SK-N-SH treated with all-trans-retinoic acid at 6 μM for 48 hours (cell line): ENCODE data around the gene SCAPER.

ENCODE experiments used
- ATAC-seq: fragments of 200-7000 bp; cut with Tn5 transposase; 3 replicates; pipeline ENCODE4 v1.9.1; 2020; ENCODE audit warnings: mild to moderate bottlenecking, moderate library complexity
- ARNTL ChIP-seq: fragments of 450-650 bp; formaldehyde crosslinking; IDR thresholded peaks from 2 replicates; pipeline ENCODE4 v1.5.0; 2020; ENCODE audit warnings: low read depth, mild to moderate bottlenecking, moderate library complexity, borderline replicate concordance
- BACH2 ChIP-seq: fragments of 250-450 bp; sonication (Bioruptor Pico); IDR thresholded peaks from 2 replicates; pipeline ENCODE4 v1.9.0; 2021; ENCODE audit warnings: mild to moderate bottlenecking, borderline replicate concordance
- CREB5 ChIP-seq: fragments of 250-450 bp; sonication (Bioruptor Pico); IDR thresholded peaks from 2 replicates; pipeline ENCODE4 v1.5.1; 2020; ENCODE audit warnings: low read depth, mild to moderate bottlenecking, moderate library complexity
- CSDC2 ChIP-seq: fragments of 250-450 bp; sonication (Bioruptor Pico); IDR thresholded peaks from 2 replicates; pipeline ENCODE4 v1.5.0; 2020; ENCODE audit warnings: mild to moderate bottlenecking, moderate library complexity
- CSRNP3 ChIP-seq: fragments of 250-450 bp; sonication (Bioruptor Pico); IDR thresholded peaks from 2 replicates; pipeline ENCODE4 v1.5.1; 2021; ENCODE audit warnings: mild to moderate bottlenecking, moderate library complexity
- ESRRG ChIP-seq: fragments of 250-450 bp; sonication (Bioruptor Pico); IDR thresholded peaks from 2 replicates; pipeline ENCODE4 v1.6.1; 2021; ENCODE audit warnings: mild to moderate bottlenecking
- GLIS3 ChIP-seq: fragments of 250-450 bp; sonication (Bioruptor Pico); IDR thresholded peaks from 2 replicates; pipeline ENCODE4 v1.5.0; 2020; ENCODE audit warnings: mild to moderate bottlenecking, moderate library complexity
- ISL1 ChIP-seq: fragments of 250-450 bp; sonication (Bioruptor Pico); IDR thresholded peaks from 2 replicates; pipeline ENCODE4 v2.1.2; 2022; ENCODE audit warnings: mild to moderate bottlenecking, moderate library complexity
- OSR1 ChIP-seq: fragments of 250-450 bp; sonication (Bioruptor Pico); IDR thresholded peaks from 2 replicates; pipeline ENCODE4 v1.8.0; 2022; ENCODE audit warnings: moderate library complexity, mild to moderate bottlenecking, inconsistent platforms
- PPARA ChIP-seq: fragments of 250-450 bp; sonication (Bioruptor Pico); IDR thresholded peaks from 2 replicates; pipeline ENCODE4 v1.5.0; 2020; ENCODE audit warnings: mild to moderate bottlenecking, borderline replicate concordance
- RARB ChIP-seq: fragments of 250-450 bp; sonication (Bioruptor Pico); IDR thresholded peaks from 2 replicates; pipeline ENCODE4 v1.8.0; 2021; ENCODE audit warnings: mild to moderate bottlenecking, moderate library complexity
- TSHZ2 ChIP-seq: fragments of 250-450 bp; sonication (Bioruptor Pico); IDR thresholded peaks from 2 replicates; pipeline ENCODE4 v1.5.0; 2020; ENCODE audit warnings: mild to moderate bottlenecking, moderate library complexity
- ZC3H10 ChIP-seq: fragments of 250-450 bp; sonication (Bioruptor Pico); IDR thresholded peaks from 2 replicates; pipeline ENCODE4 v1.5.1; 2021; ENCODE audit warnings: mild to moderate bottlenecking, moderate library complexity
- ZFP3 ChIP-seq: fragments of 250-450 bp; sonication (Bioruptor Pico); IDR thresholded peaks from 2 replicates; pipeline ENCODE4 v1.5.0; 2020; ENCODE audit warnings: mild to moderate bottlenecking, moderate library complexity
- ZFP30 ChIP-seq: fragments of 450-650 bp; formaldehyde crosslinking; IDR thresholded peaks from 2 replicates; pipeline ENCODE4 v1.5.0; 2022; ENCODE audit warnings: mild to moderate bottlenecking, moderate library complexity
- ZNF8 ChIP-seq: fragments of 450-650 bp; formaldehyde crosslinking; IDR thresholded peaks from 2 replicates; pipeline ENCODE4 v1.5.0; 2020; ENCODE audit warnings: mild to moderate bottlenecking, moderate library complexity
- TF ChIP-seq, protein P1 (sequence below): fragments of 250-450 bp; sonication (Bioruptor Pico); IDR thresholded peaks from 2 replicates; pipeline ENCODE4 v1.8.0; 2021; ENCODE audit warnings: low read depth, mild to moderate bottlenecking, moderate library complexity, borderline replicate concordance

SCAPER gene

GRCh38 chr15:76330080-76330680 is 575.0 kb downstream of the SCAPER start (continued):
- TF ChIP-seq CREB5 (no peak), ESRRG (CRISPR knock-in tag) (no peak), BACH2 (CRISPR knock-in tag) (no peak)

DNA sequence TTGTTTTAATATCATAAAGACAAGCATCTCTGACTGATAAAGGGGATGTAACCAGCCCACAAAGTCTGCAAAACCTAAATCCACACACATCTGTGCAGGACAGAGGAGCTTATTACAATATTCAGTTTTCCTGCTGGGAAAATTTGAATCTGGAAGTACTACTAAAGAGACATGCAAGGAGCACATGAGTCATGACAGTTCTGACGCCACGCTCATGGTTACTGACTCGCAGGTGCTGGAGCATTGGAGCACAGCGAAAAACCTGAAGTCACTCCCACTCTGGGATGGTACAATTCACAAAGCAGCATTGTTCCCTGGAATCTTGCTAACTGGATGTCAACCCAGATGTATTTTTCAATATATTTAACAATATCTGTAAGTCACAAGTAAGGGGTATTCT is 576.2 kb downstream of the SCAPER start:
- 0 out of 3 replicates have a peak, but pooled peaks have one; percentile 24 for ATAC-seq
- TF ChIP-seq ZNF8 (CRISPR knock-in tag): no peak
- no peak for TF ChIP-seq TSHZ2 (CRISPR knock-in tag)
- TF ChIP-seq ISL1: no peak
- TF ChIP-seq, protein P1, sequence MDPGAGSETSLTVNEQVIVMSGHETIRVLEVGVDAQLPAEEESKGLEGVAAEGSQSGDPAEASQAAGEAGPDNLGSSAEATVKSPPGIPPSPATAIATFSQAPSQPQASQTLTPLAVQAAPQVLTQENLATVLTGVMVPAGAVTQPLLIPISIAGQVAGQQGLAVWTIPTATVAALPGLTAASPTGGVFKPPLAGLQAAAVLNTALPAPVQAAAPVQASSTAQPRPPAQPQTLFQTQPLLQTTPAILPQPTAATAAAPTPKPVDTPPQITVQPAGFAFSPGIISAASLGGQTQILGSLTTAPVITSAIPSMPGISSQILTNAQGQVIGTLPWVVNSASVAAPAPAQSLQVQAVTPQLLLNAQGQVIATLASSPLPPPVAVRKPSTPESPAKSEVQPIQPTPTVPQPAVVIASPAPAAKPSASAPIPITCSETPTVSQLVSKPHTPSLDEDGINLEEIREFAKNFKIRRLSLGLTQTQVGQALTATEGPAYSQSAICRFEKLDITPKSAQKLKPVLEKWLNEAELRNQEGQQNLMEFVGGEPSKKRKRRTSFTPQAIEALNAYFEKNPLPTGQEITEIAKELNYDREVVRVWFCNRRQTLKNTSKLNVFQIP (CRISPR knock-in tag): no peak
- TF ChIP-seq OSR1 (CRISPR knock-in tag): no peak
- TF ChIP-seq ARNTL (CRISPR knock-in tag): no peak
- TF ChIP-seq ZC3H10 (CRISPR knock-in tag): no peak
- TF ChIP-seq CSRNP3 (CRISPR knock-in tag): no peak
- no peak for TF ChIP-seq ZFP30 (CRISPR knock-in tag)
- no peak for TF ChIP-seq ZFP3 (CRISPR knock-in tag)

DNA sequence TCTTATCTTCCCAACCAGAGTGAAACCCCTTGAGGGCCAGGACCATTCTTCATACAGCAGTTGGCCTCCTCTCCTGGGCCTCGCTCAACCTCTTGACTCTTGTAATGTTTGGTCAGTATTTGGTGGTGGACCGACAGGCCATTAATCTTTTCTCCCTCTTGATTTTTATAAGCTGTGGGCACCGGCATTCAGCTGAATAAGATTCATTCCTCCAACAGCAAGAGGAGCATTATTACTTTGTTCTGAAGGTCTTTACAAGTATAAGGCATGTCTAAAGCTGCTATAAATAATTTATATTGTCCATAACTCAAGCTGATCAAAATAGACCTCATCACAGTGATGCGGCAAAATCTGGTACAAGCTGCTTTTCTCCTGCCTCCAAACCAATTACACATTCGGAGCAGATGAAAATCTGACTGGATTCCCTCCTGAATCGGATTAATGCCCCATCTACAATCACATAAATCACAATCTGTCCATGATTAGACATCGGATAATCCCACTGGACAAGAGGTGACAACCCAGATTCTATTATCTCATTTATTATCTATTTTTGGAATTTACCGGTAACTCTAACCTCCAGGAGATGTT is 576.9 kb downstream of the SCAPER start:
- TF ChIP-seq GLIS3 (CRISPR knock-in tag): no peak
- no peak for TF ChIP-seq RARB (CRISPR knock-in tag)
- no peak for TF ChIP-seq PPARA (CRISPR knock-in tag)
- no peak for TF ChIP-seq ZFP3 (CRISPR knock-in tag)
- TF ChIP-seq, protein P1 (CRISPR knock-in tag): no peak
- no peak for TF ChIP-seq ZNF8 (CRISPR knock-in tag)
- TF ChIP-seq ZFP30 (CRISPR knock-in tag): no peak
- no peak for TF ChIP-seq OSR1 (CRISPR knock-in tag)
- no peak for TF ChIP-seq CSDC2 (CRISPR knock-in tag)
- ATAC-seq: no peak
